ENCODE data around the gene PDS5B.

DNA sequence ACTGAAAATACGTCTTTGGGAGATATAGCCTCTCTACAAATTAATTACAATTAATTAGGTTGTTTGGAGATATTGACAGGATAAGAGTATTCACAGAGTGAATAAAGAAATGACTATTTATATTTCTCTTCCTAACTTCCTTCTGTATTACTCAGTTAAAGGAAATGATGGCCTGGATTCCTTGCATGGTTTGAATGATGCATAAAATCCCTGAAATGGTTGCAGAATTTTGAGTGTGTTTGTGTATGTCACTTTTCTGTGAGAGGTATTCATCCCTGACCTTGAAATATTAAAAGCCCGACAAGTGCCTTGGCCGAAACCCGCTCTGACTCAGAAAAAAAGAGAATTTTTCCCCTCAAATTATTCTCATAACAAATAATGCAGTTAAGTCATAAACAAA, 90.0 kb downstream of the PDS5B start:
- TF ChIP-seq EZH2phosphoT487 (IDR thresholded peaks at IDR 0.05) (no peak), EZH2 (IDR thresholded peaks at IDR 0.05) (no peak)
